Germinal center (tissue), 1 donor: Measurements from ENCODE around the gene RITA1.
"Not testable (repeated sequence)": the region's sequence is repeated elsewhere in the genome, so short reads cannot be mapped to it uniquely, and the experiment has no call there.

Experiments
- DNase-seq: peaks from one replicate; pipeline ENCODE4 v3.0.0; 2012; ENCODE audit warnings: mixed read lengths, low spot score

The RITA1 gene, protein sequence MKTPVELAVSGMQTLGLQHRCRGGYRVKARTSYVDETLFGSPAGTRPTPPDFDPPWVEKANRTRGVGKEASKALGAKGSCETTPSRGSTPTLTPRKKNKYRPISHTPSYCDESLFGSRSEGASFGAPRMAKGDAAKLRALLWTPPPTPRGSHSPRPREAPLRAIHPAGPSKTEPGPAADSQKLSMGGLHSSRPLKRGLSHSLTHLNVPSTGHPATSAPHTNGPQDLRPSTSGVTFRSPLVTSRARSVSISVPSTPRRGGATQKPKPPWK

DNA sequence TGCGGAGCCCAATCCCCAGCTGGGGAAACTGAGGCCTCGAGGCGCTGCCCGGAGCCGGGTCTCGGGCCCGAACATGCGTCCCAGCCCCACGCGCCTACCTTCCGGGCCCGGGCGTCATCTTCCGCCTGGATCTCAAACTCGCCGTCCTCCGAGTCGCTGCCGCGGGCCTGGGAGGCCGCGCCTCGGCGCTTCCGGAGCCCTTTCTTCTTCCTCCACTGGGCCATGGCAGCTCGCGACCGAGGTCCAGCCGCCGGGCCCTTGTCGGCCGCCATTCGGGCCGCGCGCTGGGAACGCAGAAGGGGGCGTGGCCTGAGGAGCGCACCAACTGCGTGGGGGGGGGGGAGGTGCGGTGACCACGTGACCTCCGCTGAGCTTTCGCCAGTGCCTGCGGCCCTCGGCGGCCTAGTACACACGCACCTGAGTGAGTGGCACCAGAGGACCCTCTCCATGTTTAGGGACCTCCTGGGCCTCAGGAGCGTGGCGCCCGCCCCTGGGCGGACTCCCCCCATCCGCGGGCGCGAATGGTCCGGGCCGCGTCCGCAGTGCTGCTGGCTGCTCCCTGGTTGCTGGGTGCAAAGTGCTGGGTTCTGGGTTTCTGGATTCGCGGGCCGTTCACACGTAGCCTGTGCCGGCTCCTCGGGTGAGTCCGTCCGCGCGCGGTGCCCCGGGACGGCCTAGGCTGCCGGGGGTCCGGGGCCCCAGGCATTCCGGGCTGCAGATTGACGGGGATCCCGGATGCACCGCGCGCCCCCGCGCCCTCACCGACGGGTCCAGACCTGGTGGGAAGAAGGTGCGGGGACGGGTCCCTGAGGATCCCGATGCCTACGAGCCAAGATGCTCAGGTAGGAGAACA, at the start of gene RITA1, which contains the start of gene DDX54:
Gene RITA1 (plus strand): TSS at position 542 of the 853 bp plus-strand sequence. CDS start 1,026 bp downstream, outside the sequence.
Gene DDX54 (minus strand): TSS at position 299 of the 853 bp plus-strand sequence. CDS start 27 bp downstream, at position 272.
- DNase-seq = peak; percentile 75

DNA sequence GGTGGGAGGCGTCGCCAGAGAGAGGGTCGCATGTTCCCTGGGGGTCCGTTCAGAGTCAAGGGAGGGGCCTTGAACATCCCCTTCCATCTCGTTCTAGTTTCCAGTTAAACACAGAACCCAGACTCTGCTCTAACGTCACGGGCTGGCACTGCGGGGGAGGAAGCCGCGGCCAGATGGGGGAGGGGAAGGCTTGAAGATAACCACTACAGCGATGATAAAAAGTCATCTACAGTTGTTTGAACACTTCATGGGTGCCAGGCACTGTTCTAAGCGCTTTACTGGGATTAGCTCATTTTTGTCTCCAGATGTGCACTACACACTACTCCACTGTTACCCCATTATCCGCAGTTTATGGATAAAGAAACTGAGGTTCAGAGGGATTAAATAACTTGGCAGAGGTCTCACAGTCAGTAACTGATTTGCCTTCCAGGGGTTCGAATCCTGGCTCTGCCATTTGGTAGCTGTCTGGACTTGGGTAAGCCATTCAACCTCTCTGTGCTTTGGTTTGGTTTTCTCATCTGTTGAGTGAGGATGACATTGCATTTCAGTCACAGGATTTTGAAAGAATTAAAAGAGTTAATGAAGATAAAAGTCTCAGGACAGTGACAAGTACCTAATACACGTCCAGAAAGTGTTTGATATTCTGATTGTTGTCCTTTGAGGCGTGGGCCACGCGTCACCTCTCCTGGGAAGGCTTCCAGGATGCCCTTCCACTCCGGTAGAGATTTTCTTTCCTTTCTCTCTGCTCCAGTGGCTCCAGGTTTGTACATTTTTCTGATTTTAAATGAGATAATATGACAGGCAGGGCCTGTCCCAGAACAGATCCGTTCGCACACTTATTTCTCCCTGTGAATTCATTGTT, 49.2 kb upstream of the RITA1 start:
- peak; percentile 55 for DNase-seq

DNA sequence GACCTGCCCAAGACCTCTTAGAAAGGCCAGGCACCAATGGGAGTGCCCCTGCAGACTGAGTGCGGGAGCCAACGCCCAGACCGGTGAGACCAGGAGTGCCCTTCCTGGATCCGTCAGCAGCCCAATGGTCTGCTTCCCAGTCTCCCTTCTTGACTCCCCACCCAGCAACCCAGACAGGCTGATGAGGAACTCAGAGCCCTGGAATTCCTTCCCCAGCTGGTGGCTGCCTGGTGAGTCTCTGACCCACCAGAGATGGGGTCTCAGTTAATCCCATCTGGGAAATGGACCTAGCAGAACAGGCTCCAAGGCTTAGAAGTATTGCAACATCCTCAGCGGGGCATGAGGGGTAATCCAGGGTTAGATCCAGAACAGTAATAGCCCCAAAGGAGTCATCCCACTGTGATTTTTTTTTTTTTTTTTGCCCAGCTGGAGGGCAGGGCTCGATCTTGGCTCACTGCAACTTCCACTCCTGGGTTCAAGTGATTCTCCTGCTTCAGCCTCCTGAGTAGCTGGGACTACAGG, 48.5 kb upstream of the RITA1 start:
- DNase-seq = no peak

DNA sequence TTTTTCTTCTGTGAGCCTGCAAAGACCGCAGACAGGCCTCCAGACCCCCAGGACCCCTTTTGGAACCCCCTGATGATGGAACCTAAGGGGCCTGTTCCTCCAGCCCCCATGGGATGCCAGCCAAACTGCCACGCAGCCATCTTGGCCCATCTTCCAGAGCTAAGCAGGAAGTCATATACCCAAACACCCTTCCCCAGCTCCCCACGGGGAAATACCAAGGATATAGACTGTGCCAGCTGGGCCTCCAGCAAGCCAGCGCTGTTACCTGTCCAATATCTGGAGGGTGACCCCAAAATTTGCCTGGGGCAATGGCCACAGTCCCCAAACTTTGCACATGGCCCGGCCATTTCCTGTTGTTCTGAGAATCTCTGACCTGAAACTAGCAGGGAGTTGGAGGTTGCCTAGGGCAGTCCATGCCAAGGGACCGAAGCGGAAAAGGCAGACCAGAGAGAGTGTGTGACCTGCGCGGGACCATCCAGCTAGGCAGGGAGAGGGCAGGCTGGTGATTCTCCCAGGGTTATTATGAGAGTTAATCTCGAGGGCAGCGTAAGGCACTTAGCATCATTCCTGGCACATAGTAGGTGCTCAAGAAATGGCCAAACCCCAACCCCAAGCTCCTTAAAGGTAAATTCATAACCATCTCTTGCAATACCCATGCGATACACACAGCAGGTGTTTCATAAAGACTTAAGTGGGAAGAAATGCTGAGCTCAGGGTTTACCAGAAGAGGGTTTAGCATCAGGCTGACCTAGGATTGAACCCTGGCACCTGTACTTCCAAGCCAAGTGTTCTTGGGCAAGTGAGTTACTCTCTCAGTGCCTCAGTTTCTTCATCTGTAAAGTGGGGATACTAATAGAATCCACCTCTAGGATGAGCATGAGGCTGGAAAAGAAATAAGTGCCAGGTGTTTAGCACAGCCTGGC, 47.4 kb upstream of the RITA1 start:
- DNase-seq = no peak

DNA sequence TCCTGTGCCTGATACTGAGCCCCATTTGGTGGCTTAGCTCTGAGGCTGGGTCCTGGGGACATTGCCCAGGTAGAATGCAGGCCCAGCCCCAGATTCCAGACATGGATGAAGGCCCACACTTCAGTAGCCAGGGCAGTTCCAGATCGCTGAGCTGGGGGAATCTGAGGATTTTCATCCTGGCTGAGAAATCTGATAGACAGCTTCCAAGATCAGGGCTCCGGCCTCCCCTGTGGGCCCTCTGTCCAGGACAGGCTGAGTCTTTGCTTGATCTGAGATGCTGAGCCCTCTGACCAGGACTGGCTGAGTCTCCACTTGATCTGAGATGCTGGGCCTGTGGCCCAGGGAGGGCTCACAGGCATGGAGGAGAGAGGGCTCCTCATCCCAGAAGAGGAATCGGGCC, 46.7 kb upstream of the RITA1 start:
- no peak for DNase-seq

DNA sequence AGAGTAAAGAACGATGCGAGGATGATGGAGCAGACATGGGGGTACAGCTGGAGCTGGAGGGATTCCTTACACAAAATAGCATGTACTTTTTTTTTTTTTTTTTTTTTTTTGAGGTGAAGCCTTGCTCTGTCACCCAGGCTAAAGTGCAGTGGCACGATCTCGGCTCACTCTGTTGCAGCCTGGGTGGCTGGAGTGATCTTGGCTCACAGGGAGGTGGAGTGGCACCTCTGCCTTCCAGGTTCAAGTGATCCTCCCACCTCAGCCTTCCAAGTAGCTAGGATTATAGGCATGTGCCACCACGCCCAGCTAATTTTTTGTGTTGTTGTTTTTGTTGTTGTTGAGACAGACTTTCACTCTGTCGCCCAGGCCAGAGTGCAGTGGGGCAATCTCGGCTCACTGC, 44.8 kb upstream of the RITA1 start:
- DNase-seq = no peak

DNA sequence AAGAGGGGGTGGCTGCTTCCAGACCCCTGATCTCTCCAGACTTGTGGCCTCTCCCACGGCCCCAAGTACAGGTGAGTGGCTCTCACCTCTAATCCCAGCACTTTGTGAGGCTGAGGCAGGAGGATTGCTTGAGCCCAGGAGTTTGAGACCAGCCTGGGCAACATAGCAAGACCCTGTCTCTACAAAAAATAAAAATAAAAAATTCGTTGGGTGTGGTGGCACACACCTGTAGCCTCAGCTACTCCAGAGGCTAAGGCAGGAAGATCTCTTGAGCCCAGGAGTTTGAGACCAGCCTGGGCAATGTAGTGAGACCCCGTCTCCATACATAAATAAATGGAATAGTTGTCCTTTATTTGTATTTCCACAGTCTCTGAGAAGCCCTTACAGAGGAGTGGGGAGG, 43.8 kb upstream of the RITA1 start:
- not testable (repeated sequence) for DNase-seq

DNA sequence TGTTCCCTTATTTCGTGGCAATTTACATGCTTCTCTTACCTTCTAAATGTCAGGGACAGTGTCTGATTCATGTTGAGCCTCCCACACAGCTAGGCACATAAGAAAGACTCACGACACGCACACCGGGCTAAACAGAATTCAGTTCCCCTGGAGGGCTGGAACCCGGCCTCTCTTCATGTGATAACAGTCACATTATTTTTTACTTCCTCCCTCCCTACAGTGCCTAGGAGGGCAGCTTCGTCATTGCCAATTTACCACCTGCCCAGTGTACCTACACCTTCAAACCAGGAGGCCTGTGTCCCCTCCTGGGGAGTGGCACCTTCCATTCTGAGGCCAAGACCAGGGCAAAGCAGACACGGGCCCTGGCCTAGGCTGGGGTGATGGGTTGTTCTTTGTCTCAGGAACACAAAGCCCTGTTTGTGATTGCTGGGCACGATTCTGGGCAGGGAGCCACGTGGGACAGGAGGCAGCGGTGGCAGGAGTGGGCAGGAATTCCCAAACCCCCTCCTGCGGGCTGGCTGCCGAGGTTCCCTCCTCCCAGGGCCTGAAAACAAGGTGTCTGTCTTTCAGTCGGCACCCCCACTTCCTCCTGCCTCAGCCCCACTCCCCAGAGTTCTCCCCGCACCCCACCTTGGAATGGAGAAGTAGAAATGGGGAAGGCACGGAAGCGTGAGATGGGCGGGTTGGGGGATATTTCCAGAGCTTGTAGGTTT, 43.2 kb upstream of the RITA1 start:
- no peak for DNase-seq

DNA sequence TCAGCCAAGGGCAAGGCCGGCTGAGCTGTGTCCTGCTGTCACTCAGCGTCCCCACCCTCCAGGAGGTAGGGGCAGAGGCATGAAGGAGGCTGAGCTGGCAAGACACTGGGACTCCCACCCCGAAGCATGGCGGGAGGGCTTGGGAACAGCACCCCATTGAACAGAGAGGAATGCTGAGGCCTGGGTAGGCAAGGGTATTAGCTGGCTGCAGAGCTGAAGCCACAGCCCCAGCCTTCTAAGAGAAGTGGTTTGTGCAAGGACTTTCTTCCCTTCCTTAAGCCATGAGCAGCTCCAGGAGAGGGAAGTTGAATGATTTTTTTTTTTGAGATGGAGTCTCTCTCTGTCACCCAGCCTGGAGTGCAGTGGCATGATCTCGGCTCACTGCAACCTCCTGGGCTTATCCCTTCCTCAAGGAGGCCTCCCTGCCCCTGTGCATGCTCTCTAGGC, 42.6 kb upstream of the RITA1 start:
- DNase-seq = no peak

DNA sequence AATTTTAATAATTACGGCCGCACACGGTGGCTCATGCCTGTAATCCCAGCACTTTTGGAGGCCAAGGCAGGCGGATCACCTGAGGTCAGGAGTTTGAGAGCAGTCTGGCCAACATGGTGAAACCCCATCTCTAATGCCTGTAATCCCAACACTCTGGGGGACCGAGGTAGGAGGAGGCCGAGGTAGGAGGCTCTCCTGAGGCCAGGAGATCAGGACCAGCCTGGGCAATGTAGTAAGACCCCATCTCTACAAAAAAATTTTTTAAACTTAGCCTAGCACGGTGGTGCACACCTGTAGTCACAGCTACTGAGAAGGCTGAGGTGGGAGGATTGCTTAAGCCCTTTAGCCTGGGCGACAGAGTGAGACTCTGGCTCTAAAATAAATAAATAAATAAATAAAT, 41.6 kb upstream of the RITA1 start:
- no peak for DNase-seq

DNA sequence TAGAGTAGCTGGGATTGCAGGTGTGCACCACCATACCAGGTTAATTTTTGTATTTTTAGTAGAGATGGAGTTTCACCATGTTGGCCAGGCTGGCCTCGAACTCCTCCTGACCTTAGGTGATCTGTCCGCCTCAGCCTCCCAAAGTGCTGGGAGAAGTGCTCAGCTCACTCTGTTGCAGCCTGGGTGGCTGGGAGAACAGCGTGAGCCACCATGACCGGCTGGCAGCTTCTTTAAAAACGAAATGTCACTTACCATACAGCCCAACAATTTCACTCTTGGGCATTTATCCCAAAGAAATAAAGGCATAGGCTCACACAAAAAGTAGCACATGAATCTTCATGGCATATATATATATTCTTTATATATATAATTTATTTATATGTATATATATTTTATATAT, 40.7 kb upstream of the RITA1 start:
- DNase-seq = no peak

DNA sequence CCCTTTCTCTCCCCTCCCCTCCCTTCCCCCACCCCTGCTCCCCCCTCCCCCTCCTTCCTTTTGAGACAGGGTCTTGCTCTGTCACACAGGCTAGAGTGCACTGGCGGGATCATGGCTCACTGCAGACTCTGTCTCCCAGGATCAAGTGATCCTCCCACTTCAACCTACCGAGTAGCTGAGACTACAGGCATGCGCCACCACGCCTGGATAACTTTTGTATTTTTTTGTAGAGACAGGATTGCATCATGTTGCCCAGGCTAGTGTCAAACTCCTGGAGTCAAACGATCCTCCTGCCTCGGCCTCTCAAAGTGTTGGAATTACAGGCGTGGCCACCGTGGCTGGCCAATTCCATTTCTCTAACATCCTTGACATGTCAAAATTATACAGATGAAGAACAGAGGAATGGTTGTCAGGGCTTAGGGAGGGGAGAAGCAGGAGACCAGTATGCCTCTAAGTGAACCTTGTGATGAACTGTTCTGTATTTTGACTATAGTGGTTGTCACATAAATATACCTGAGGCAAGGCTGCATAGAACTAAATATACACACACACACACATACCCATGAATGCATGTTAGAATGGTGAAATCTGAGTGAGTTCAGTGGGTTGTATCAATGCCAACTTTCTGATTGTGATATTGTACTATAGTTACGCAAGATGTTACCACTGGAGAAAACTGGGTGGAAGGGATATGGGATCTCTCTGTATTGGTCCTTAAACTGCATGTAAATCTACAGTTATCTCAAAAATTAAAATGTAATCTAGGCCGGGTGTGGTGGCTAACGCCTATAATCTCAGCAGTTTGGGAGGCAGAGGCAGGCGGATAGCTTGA, 39.6 kb upstream of the RITA1 start:
- no peak for DNase-seq

DNA sequence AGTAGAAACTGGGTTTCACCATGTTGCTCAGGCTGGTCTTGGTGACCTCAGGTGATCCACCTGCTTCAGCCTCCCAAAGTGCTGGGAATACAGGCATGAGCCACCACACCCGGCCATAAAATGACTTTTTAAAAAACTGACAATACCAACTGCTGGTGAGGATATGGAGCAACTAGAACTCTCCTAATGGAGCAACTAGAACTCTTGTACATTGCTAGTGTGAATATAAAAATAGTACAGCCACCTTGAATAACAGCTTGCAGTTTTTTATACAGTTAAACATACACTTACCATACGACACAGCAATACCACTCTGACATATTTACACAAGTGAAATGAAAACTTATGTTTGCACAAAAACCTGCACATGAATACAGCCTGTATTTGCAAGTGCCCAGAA, 38.5 kb upstream of the RITA1 start:
- no peak for DNase-seq

DNA sequence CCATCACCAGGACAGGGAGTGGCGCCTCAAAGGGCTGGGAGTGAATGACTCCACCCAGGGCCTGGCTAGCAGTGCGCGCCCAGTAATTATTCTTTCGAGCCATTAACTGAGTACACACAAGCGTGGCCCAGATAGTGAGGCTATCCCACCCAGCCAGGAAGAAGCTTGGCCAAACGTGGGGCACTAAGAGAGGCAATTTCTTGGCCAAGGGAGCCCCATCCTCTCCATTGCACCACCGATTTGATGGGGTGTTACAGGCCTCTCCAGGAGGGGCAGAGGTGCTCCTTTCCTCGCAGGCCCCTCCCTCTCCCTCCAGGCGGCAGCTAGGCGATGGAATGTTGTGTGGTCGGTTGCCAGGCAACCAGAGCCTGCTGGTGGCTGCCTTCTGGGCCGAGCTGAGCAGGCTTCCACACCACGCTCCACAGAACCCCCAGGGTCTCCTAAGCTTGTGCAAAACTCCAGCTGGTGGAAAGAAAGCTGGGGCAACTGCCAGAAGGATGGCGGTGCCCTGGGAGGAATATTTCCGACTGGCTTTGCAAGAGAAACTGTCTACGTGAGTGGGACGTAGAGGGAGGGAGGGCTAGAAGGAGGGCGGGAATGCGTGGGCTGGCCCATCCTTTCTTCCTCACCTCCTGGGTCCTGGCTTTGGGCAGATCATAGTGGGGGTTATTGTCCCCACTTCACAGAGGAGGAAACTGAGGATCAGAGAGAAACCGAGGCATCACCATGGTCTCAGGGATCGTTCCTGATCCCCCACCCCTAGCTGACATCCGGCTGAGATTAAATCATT, 36.0 kb upstream of the RITA1 start, which contains the start of gene CFAP73:
Gene CFAP73 (plus strand): TSS at position 364 of the 790 bp plus-strand sequence. CDS start 134 bp downstream, at position 498.
- no peak for DNase-seq

DNA sequence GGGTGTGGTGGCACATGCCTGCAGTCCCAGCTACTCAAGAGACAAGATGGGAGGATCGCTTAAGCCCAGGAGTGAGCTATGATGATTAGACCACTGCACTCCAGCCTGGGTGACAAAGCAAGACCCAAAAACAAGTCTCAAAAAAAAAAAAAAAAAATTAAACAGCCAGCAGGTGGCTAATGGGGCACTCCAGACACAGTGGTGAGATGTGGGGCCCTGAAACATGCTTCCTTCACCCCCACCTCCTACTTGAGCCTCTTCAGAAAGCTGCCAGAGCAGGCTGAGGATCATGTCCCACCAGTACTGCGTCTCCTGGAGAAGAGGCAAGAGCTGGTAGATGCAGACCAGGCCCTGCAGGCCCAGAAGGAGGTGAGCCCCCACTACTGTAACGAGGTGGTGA, 33.9 kb upstream of the RITA1 start:
- no peak for DNase-seq

DNA sequence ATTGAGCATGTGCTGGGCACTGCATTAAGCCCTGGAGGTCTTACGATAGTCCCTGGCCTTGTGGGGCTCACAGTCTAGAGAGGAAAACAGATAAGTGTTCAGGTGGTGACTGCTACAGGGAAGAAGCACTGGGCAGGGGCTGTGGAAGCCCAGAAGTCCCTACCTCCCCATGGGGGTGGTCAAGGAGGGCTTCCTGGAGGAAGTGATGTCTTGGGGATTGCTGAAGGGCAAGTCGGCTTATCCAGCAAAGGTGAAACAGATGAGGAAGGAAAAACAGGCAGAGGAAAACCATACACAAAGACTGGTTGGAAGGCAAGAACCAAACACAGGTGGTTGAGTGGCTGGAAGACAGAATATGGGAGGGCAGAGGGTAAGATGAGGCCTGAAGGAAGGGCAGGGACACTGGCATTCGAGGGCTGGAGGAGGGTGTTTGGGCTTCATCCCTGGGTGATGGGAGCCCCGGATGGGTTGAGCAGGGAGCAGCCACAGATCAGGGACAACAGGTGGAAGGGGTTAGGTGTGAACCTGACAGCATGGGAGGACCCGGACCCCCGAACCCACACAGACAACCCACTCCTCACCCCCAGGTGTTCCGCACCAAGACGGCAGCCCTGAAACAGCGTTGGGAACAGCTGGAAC, 33.2 kb upstream of the RITA1 start:
- DNase-seq = no peak

DNA sequence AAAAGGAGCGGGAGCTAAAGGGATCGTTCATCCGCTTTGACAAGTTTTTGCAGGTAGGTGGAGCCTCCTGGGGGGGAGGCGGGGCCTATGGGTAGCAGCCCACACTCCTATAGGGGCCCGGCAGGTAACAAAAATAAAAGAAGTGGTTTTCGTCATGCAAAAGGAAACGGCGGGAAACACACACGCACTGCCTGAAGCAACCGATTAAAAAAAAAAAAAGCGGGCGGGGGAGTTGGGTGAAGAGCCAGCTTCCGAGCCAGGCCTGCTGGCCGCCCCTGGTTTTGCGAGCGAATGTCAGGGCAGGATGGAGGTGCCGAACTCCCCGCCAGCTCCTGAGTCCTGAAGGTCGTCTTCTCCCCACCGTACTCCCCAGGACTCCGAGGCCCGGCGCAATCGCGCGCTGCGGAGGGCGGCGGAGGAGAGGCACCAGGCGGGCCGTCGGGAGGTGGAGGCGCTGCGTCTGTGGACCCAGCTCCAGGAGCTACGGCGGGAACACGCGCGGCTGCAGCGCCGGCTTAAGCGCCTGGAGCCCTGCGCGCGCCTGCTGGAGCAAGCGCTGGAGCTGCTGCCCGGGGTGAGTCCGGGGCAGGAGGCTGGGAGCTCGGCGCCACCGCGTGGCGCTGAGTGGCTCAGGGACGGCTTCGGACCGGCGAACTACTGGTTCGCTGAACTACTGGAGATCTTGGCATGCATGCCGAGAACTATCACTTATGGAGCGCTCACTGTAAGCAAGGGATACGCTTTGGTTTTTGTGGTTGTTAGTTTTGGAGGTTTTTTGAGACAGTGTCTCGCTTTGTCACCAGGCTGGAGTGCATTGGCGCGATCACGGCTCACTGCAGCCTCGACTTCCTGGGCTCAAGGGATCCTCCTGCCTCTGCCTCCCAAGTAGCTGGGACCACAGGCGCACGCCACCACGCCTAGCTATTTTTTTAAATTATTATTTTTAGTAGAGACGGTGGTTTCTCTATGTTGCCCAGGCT, 32.4 kb upstream of the RITA1 start:
- DNase-seq = peak; percentile 81
